PC-9 (cell line): ENCODE results near the gene SNX32. TPM values are rescaled to one million over a fixed set of nuclear protein-coding genes. Genes with fewer than 3 reads are reported as not detected.

Experiments
- BruUV-seq: library from RNA; stranded (reverse); fragments of 400-500 nt; replicated peaks from 2 replicates; lab custom pipeline; 2021; lab: Mats Ljungman, UMichigan
- CTCF ChIA-PET: fragments of 300-600 bp; sonication (Branson Sonifier 250); formaldehyde crosslinking; loops from one replicate; lab custom pipeline; 2022; ENCODE audit warnings: antibody characterized with exemption; lab: Charles Lee
- POLR2A ChIA-PET: fragments of 300-600 bp; sonication (Branson Sonifier 250); formaldehyde crosslinking; loops from one replicate; lab custom pipeline; 2022; ENCODE audit warnings: antibody characterized with exemption; ENCODE audit not compliant: unreplicated experiment; lab: Charles Lee
- DNase-seq, 2 experiments: peaks; one replicate each; pipeline versions ENCODE4 v3.0.0 to v3.0.0-alpha.2; 2015 to 2022; ENCODE audit warnings: mixed read lengths in 1 of 2
- H2AFZ ChIP-seq: fragments of 200-600 bp; sonication (generic); 2 replicates; pipeline ENCODE4 v1.8.1; 2017; ENCODE audit warnings: antibody characterized with exemption
- H3F3A ChIP-seq: fragments of 200-600 bp; sonication (generic); 2 replicates; pipeline ENCODE4 v1.8.1; 2017; ENCODE audit warnings: antibody characterized with exemption, mild to moderate bottlenecking, low read depth; ENCODE audit not compliant: insufficient read depth
- H3K27ac ChIP-seq: fragments of 200-600 bp; sonication (generic); 2 replicates; pipeline ENCODE4 v1.6.1; 2016; ENCODE audit warnings: mixed run types
- H3K27me3 ChIP-seq: fragments of 200-600 bp; sonication (generic); 2 replicates; pipeline ENCODE4 v1.6.1; 2016; ENCODE audit warnings: low read depth, mixed run types; ENCODE audit not compliant: insufficient read depth
- H3K36me3 ChIP-seq: fragments of 200-600 bp; sonication (generic); 2 replicates; pipeline ENCODE4 v1.6.1; 2016; ENCODE audit warnings: low read depth, mixed run types
- H3K4me1 ChIP-seq: fragments of 200-600 bp; sonication (generic); replicated peaks from 2 replicates; pipeline ENCODE4 v1.6.1; 2016; ENCODE audit warnings: mixed run types; ENCODE audit not compliant: insufficient read depth
- H3K4me2 ChIP-seq: fragments of 200-600 bp; sonication (generic); 2 replicates; pipeline ENCODE4 v1.6.1; 2017; ENCODE audit warnings: mixed run types
- H3K4me3 ChIP-seq: fragments of 200-600 bp; sonication (generic); 2 replicates; pipeline ENCODE4 v1.6.1; 2016; ENCODE audit warnings: mixed run types
- H3K79me2 ChIP-seq: fragments of 200-600 bp; sonication (generic); 2 replicates; pipeline ENCODE4 v1.6.1; 2017; ENCODE audit warnings: low read depth, mixed run types
- H3K9me2 ChIP-seq: fragments of 200-600 bp; sonication (generic); 2 replicates; pipeline ENCODE4 v1.8.1; 2017; ENCODE audit warnings: mild to moderate bottlenecking; ENCODE audit not compliant: insufficient read depth
- H3K9me3 ChIP-seq: fragments of 200-600 bp; sonication (generic); 2 replicates; pipeline ENCODE4 v1.8.1; 2016; ENCODE audit warnings: low read depth; ENCODE audit not compliant: insufficient read depth
- H4K20me1 ChIP-seq: fragments of 200-600 bp; sonication (generic); 2 replicates; pipeline ENCODE4 v1.8.1; 2017; ENCODE audit not compliant: insufficient read depth
- CTCF ChIP-seq: fragments of 200-600 bp; sonication (generic); conservative IDR thresholded peaks from 2 replicates; pipeline ENCODE4 v1.6.1; 2017; ENCODE audit warnings: mixed run types, antibody characterized with exemption, mild to moderate bottlenecking, moderate library complexity
- EZH2 ChIP-seq: fragments of 200-600 bp; sonication (generic); IDR thresholded peaks from 2 replicates; pipeline ENCODE4 v1.8.0; 2017; ENCODE audit warnings: antibody characterized with exemption, low read depth
- intact Hi-C: fragments of 100-400 bp; cut with micrococcal nuclease; formaldehyde crosslinking; loops from one replicate; pipeline ENCODE4 v1.10.0; 2022; ENCODE audit not compliant: unreplicated experiment
- total RNA-seq: library from RNA; stranded (reverse); gene quantifications from 2 replicates; pipeline ENCODE4 v1.2.3, GENCODE V29; 2021

SNX32 gene
- total RNA-seq, 1 experiment from 2014 or later, result not detected

GRCh38 chr11:65870706-65871681, 37.2 kb downstream of the SNX32 start:
- peaks cover 35% of the 10 kb centered on the region for H3F3A ChIP-seq
- no peaks in the 10 kb centered on the region for H3K9me3 ChIP-seq
- no TSS peak for BruUV-seq
- no peak for TF ChIP-seq CTCF
- TF ChIP-seq EZH2, result no peak
- H4K20me1 ChIP-seq, result no peaks in the 10 kb centered on the region
- ChIA-PET POLR2A (interaction anchor here (0.5 to 1.1 kb wide), 5 partner anchors 10 to 464 kb away, joined by 3 to 6 read pairs (median 4); partner anchors contain the start of gene FIBP), CTCF (interaction anchor here (1.1 kb wide), 1 partner anchor 18 kb away, joined by 4 read pairs; no protein-coding TSS in a partner anchor)
- H3K36me3 ChIP-seq, result no peaks in the 10 kb centered on the region
- no peak overlapping the region for H3K4me3 ChIP-seq
- no peak overlapping the region for H3K27ac ChIP-seq
- H3K9me2 ChIP-seq, result no peaks in the 10 kb centered on the region
- intact Hi-C loops, result no loop called here
- H3K4me2 ChIP-seq, result no peak overlapping the region
- no peak for DNase-seq
- no peaks in the 10 kb centered on the region for H3K79me2 ChIP-seq
- peaks cover 4% of the 10 kb centered on the region; the same call in 1 of the 2 replicates for H3K4me1 ChIP-seq
- H3K27me3 ChIP-seq, result no peaks in the 10 kb centered on the region
- no peak overlapping the region for H2AFZ ChIP-seq

GRCh38 chr11:65871811-65872548, 38.2 kb downstream of the SNX32 start:
- intact Hi-C loops, result no loop called here
- CTCF ChIA-PET, result interaction anchor here (0.5 to 1.1 kb wide), 3 partner anchors 11 to 191 kb away, joined by 3 to 7 read pairs (median 4); no protein-coding TSS in a partner anchor
- POLR2A ChIA-PET, result interaction anchor here (0.6 to 1.1 kb wide), 4 partner anchors 13 to 465 kb away, joined by 3 to 5 read pairs (median 4); partner anchors contain the start of genes BANF1 and ZNRD2

More at GRCh38 chr11:65871811-65872548, 38.2 kb downstream of the SNX32 start:
- Histone ChIP-seq H3K4me3 (no peak overlapping the region), H3K9me2 (no peaks in the 10 kb centered on the region), H2AFZ (no peak overlapping the region), H3K4me1 (peaks cover 4% of the 10 kb centered on the region; the same call in 1 of the 2 replicates), H3K4me2 (no peak overlapping the region), H3K36me3 (no peaks in the 10 kb centered on the region), H3K9me3 (no peaks in the 10 kb centered on the region), H3K79me2 (no peaks in the 10 kb centered on the region), H4K20me1 (no peaks in the 10 kb centered on the region), H3K27me3 (no peaks in the 10 kb centered on the region), H3F3A (peaks cover 31% of the 10 kb centered on the region), H3K27ac (no peak overlapping the region)
- BruUV-seq, result no TSS peak
- TF ChIP-seq EZH2, result no peak
- no peak for TF ChIP-seq CTCF
- no peak for DNase-seq
